Aorta (tissue), 5 donors: ENCODE measurements around the gene FOXL2. TPM values are rescaled to one million over a fixed set of nuclear protein-coding genes. Genes with fewer than 3 reads are reported as not detected.
A peak's percentile ranks its signal among the peaks of the same experiment; 100 is the strongest.

ENCODE experiments used
- ATAC-seq: fragments of 200-7000 bp; cut with Tn5 transposase; one replicate; pipeline ENCODE4 v1.9.1; 2022; ENCODE audit warnings: moderate library complexity; ENCODE audit not compliant: low FRiP score
- DNase-seq, 2 donors: peaks; one replicate each; pipeline ENCODE4 v3.0.0-alpha.2; 2020
- H3K27ac ChIP-seq, 2 donors: one replicate each; pipeline ENCODE4 v1.5.1; 2013; ENCODE audit warnings: low read length in 2 of 2, mild to moderate bottlenecking in 2 of 2, moderate library complexity in 2 of 2, control low read depth in 1 of 2, inconsistent platforms in 1 of 2, low read depth in 1 of 2
- H3K27me3 ChIP-seq, 2 donors: one replicate each; pipeline ENCODE4 v1.6.1; 2013; ENCODE audit warnings: control low read depth in 1 of 2, low read length in 1 of 2, mild to moderate bottlenecking in 1 of 2, moderate library complexity in 1 of 2; ENCODE audit not compliant: insufficient read depth in 2 of 2, control insufficient read depth in 1 of 2
- H3K36me3 ChIP-seq, 2 donors: one replicate each; pipeline ENCODE4 v1.6.1; 2013; ENCODE audit warnings: control low read depth in 1 of 2, low read length in 1 of 2, mild to moderate bottlenecking in 1 of 2; ENCODE audit not compliant: insufficient read depth in 2 of 2, control insufficient read depth in 1 of 2
- H3K4me1 ChIP-seq, 2 donors: one replicate each; pipeline ENCODE4 v1.6.1; 2013; ENCODE audit warnings: low read length in 2 of 2, control low read depth in 1 of 2, mild to moderate bottlenecking in 1 of 2, moderate library complexity in 1 of 2; ENCODE audit not compliant: insufficient read depth in 2 of 2, control insufficient read depth in 1 of 2
- H3K4me3 ChIP-seq, 2 donors: one replicate each; pipeline ENCODE4 v1.5.1; 2013; ENCODE audit warnings: low read length in 2 of 2, control low read depth in 1 of 2, mild to moderate bottlenecking in 1 of 2
- H3K9me3 ChIP-seq: one replicate; pipeline ENCODE4 v1.6.1; 2013; ENCODE audit warnings: mild to moderate bottlenecking, low read length; ENCODE audit not compliant: control insufficient read depth
- WGBS, 2 donors: extraction: QIAGEN DNeasy Blood & Tissue Kit; methylation state at CpG; one replicate each; pipeline ENCODE4 v1.1.7; 2013; 5-methylcytosine and 5-hydroxymethylcytosine counted together
- intact Hi-C, 2 donors: fragments of 100-400 bp; cut with DNase I; formaldehyde crosslinking; loops; one replicate each; pipeline versions ENCODE4 v1.14.2 to v1.15.0; 2022
- long read RNA-seq, 2 donors: library from polyadenylated mRNA; unstranded; transcript quantifications; one replicate each; pipeline ENCODE4 v2.0.0, GENCODE V29; 2020 to 2021
- polyA plus RNA-seq, 2 donors: library from polyadenylated mRNA; stranded (reverse); fragments of 200-250 nt; gene quantifications; one replicate each; pipeline ENCODE4 v1.2.3, GENCODE V29; 2013
- total RNA-seq, 2 donors: library from RNA; stranded (reverse); fragmentation: NEBNext Ultra II Directional; extraction: Animal tissue kit (Norgen Biotek cat#: 25700); gene quantifications; one replicate each; pipeline ENCODE4 v1.2.1, GENCODE V29; 2021
- donor health status: healthy with polysubstance abuse.
- donor health status: Bipolar disorder and iron deficiency.
- donor health status: DM: no; HTN: no; CAD: no.
- donor health status: DM: no; HTN: no; CAD: no.
- donor health status: DM: yes; HTN: yes; CAD: no.

FOXL2 gene
- total RNA-seq: not detected
- not detected for polyA plus RNA-seq
- long read RNA-seq, donor 1: 0 reads
- long read RNA-seq, donor 2: 0 reads

GRCh38 chr3:138946663-138947494, at the start of gene FOXL2, which contains the start of gene FOXL2NB:
TSS of gene FOXL2 (minus strand) at chr3:138947137. CDS start at chr3:138946722, 415 bp downstream.
TSS of gene FOXL2NB (plus strand) at chr3:138947217. CDS start at chr3:138947365, 148 bp downstream.
- peak; percentile 22 for ATAC-seq
- DNase-seq: peak in 1 of 2 donors; percentile 83
- H3K27ac ChIP-seq: no peak within 1 kb of the TSS
- H3K9me3 ChIP-seq: no peaks in the 10 kb centered on the region
- H3K36me3 ChIP-seq: no peaks in the 10 kb centered on the region
- peak within 1 kb of the TSS; percentile 28 to 51 for H3K4me3 ChIP-seq
- intact Hi-C loops: no loop called here
- WGBS, 2 donors: 1 to 2% methylated on average over 63 to 78 of the region's 78 CpGs
- peaks cover 0 to 2% of the 10 kb centered on the region in 2 donors for H3K4me1 ChIP-seq
- peaks cover 0 to 2% of the 10 kb centered on the region in 2 donors for H3K27me3 ChIP-seq

- no peak overlapping the region for H3K4me3 ChIP-seq
- intact Hi-C loops: no loop called here
- 58 to 83% methylated on average over 1 of the region's 1 CpG for WGBS, 2 donors
- H3K9me3 ChIP-seq: no peaks in the 10 kb centered on the region
- no peaks in the 10 kb centered on the region for H3K27me3 ChIP-seq
- ATAC-seq (no peak), DNase-seq (no peak)
- no peak overlapping the region for H3K27ac ChIP-seq
- H3K36me3 ChIP-seq: no peaks in the 10 kb centered on the region
- H3K4me1 ChIP-seq: no peaks in the 10 kb centered on the region
Observed at GRCh38 chr3:138995706-138996105, 48.8 kb upstream of the FOXL2 start.

GRCh38 chr3:138987181-138987580, 40.2 kb upstream of the FOXL2 start:
- no peaks in the 10 kb centered on the region for H3K27me3 ChIP-seq
- no peak for DNase-seq
- H3K36me3 ChIP-seq: no peaks in the 10 kb centered on the region
- WGBS, 2 donors: 30 to 43% methylated on average over 2 of the region's 2 CpGs
- no peak overlapping the region for H3K27ac ChIP-seq
- H3K4me1 ChIP-seq: no peaks in the 10 kb centered on the region
- H3K9me3 ChIP-seq: no peaks in the 10 kb centered on the region
- intact Hi-C loops: no loop called here
- ATAC-seq: no peak
- no peak overlapping the region for H3K4me3 ChIP-seq

GRCh38 chr3:138985932-138986331, 39.0 kb upstream of the FOXL2 start:
- H3K4me3 ChIP-seq: no peak overlapping the region
- H3K4me1 ChIP-seq: no peaks in the 10 kb centered on the region
- no peaks in the 10 kb centered on the region for H3K9me3 ChIP-seq
- WGBS, 2 donors: 39 to 48% methylated on average over 4 of the region's 4 CpGs
- no peaks in the 10 kb centered on the region for H3K27me3 ChIP-seq
- H3K36me3 ChIP-seq: no peaks in the 10 kb centered on the region
- DNase-seq: no peak
- ATAC-seq: no peak
- H3K27ac ChIP-seq: no peak overlapping the region
- intact Hi-C loops: no loop called here

GRCh38 chr3:138984816-138985215, 37.9 kb upstream of the FOXL2 start:
- ATAC-seq (no peak), DNase-seq (no peak)
- WGBS, 2 donors: 47 to 78% methylated on average over 3 of the region's 3 CpGs
- no peaks in the 10 kb centered on the region for H3K36me3 ChIP-seq
- no peaks in the 10 kb centered on the region for H3K4me1 ChIP-seq
- no peak overlapping the region for H3K4me3 ChIP-seq
- intact Hi-C loops: loop anchor here in 1 of 2 donors (5.0 kb wide), 1 partner anchor 48 kb away; no protein-coding TSS in a partner anchor
- H3K27me3 ChIP-seq: no peaks in the 10 kb centered on the region
- H3K9me3 ChIP-seq: no peaks in the 10 kb centered on the region
- H3K27ac ChIP-seq: no peak overlapping the region

GRCh38 chr3:138976047-138976446, 29.1 kb upstream of the FOXL2 start:
- H3K4me1 ChIP-seq: no peaks in the 10 kb centered on the region
- ATAC-seq: no peak
- H3K4me3 ChIP-seq: no peak overlapping the region
- peaks cover 3% of the 10 kb centered on the region for H3K9me3 ChIP-seq
- H3K27me3 ChIP-seq: no peaks in the 10 kb centered on the region
- no peaks in the 10 kb centered on the region for H3K36me3 ChIP-seq
- no peak overlapping the region for H3K27ac ChIP-seq
- no peak for DNase-seq
- intact Hi-C loops: no loop called here

- Histone ChIP-seq H3K36me3 (no peaks in the 10 kb centered on the region), H3K4me3 (no peak overlapping the region), H3K27ac (no peak overlapping the region), H3K9me3 (peaks cover 3% of the 10 kb centered on the region), H3K27me3 (no peaks in the 10 kb centered on the region), H3K4me1 (no peaks in the 10 kb centered on the region)
- intact Hi-C loops: no loop called here
- DNase-seq (peak in 1 of 2 donors; percentile 30), ATAC-seq (no peak)
- WGBS, 2 donors: 89 to 92% methylated on average over 8 of the region's 8 CpGs
Observed at GRCh38 chr3:138975351-138975750, 28.4 kb upstream of the FOXL2 start.

GRCh38 chr3:138974462-138974861, 27.5 kb upstream of the FOXL2 start:
- DNase-seq (peak in 1 of 2 donors; percentile 22), ATAC-seq (no peak)
- Histone ChIP-seq H3K36me3 (no peaks in the 10 kb centered on the region), H3K4me3 (no peak overlapping the region), H3K27me3 (no peaks in the 10 kb centered on the region), H3K9me3 (peaks cover 3% of the 10 kb centered on the region), H3K27ac (no peak overlapping the region), H3K4me1 (no peaks in the 10 kb centered on the region)
- 85 to 87% methylated on average over 5 of the region's 5 CpGs for WGBS, 2 donors
- intact Hi-C loops: no loop called here

- intact Hi-C loops: no loop called here
- Histone ChIP-seq H3K9me3 (peaks cover 3% of the 10 kb centered on the region), H3K36me3 (no peaks in the 10 kb centered on the region), H3K27me3 (no peaks in the 10 kb centered on the region), H3K27ac (no peak overlapping the region), H3K4me1 (no peaks in the 10 kb centered on the region), H3K4me3 (no peak overlapping the region)
- peak in 1 of 2 donors; percentile 57 for DNase-seq
- ATAC-seq: no peak
- WGBS, 2 donors: 88 to 90% methylated on average over 5 of the region's 5 CpGs
Observed at GRCh38 chr3:138972941-138973340, 26.0 kb upstream of the FOXL2 start.
